NCI-H1417 treated with DMSO at 0.1 percent for 48 hours (cell line): ENCODE data around the gene RBMS3.
"Not testable (repeated sequence)": the region's sequence is repeated elsewhere in the genome, so short reads cannot be mapped to it uniquely, and the experiment has no call there.

Source experiments
- DNase-seq: peaks from one replicate; lab custom pipeline; 2025; lab: John Stamatoyannopoulos, UW

Gene RBMS3

DNA sequence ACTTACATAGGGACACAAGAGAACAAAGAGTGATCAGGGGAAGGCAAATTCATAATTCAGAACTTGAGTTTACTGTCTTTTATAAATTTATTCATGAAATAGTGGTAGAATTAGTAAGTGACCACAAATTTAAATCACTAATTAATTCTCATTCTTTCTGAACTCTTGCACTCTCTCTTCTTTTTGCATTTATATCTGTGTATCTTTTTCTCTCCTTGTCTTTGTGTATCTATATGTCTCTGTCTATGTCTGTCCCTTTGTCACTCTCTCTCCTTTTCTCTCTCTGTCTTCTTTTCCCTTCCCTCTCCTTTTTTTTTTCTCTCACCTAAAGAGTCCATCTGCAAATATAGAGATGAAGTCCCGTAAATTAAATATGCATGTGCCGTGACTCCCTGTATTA lies 31.5 kb downstream of the RBMS3 start:
- no peak for DNase-seq

DNA sequence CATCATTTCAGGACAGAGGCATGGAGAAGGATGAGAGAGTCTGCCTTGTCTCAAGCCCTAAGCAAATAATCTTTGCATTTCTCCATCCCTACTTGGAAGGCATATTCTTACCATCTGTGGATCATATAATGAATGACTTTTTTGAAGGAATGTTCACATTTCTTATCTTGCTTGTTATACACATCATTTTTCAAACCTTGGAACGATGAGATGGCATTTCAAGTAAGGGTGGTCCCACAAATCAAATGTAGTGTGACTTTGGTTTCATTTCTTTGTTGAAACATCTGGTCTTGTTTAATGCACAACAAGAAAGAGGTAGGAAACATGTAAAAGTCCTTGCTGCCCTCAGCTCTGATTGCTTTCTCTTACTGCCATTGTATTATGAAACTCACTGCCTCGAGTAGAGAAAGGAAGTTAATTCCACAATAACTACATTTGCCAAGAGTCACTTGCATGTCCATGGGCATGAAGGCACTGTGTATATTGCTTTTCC lies 32.1 kb downstream of the RBMS3 start:
- no peak for DNase-seq

- no peak for DNase-seq
Measured at GRCh38 chr3:29313981-29314726, 33.3 kb downstream of the RBMS3 start.

DNA sequence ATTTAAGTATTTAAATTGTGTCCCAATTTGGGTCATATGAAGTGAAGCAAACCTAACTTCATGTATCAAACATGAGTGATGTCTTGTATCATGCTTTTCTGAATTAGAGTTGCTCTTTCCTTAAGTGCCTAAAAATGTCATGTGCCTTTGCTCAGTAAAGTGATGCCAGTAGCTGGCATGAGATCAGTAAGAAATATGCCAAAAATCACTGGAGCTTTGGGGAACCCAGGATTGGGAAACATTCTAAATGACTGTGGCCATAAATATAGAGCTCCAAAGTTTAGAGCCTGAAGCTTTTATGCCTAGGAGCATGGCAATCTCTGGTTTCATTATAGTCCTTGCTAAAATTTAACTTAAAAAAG lies 33.8 kb downstream of the RBMS3 start:
- DNase-seq, result no peak

DNA sequence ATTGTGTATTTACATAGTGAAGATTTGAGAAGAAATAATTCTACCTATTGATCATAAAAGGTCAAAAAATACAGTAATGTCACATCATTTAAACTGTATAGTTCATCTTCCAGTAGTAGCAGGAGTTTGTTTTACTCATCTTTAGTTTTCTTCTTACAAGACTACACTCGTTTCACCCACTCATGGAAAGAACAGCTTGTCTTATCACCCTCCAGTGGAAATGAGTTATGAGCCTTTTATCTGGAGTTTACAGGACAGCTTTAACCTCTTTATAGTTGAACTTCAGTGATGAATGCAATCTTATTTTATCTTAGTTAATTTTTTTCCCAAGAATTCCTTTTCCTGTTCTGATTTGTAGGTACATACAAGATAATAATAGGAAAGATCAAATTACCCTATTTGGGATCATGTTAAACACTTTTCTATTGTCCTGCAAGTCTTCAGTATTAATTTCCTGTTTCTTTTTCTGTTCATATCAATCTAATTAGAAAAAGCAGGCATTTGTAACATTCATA lies 36.8 kb downstream of the RBMS3 start:
- no peak for DNase-seq

DNA sequence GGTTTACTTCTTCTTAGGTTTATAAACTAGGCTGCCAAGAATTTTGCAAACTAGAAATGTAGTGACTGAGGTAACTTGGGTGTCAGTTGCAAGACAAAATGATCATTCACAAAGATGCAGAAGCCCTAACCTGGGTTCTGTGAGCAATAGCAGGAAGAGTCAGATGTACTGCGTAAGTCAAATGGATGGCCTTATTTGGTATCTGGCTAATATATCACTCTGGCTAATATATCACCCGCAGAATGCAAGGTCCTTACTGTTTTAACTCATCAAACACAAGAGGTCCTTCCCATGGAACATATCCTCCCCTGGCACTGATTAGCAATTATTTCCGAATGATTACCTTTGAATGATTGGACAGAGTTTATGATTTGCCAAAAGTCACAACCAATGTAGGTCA lies 37.4 kb downstream of the RBMS3 start:
- no peak for DNase-seq

GRCh38 chr3:29319262-29319661 lies 38.4 kb downstream of the RBMS3 start:
- DNase-seq, result no peak

DNA sequence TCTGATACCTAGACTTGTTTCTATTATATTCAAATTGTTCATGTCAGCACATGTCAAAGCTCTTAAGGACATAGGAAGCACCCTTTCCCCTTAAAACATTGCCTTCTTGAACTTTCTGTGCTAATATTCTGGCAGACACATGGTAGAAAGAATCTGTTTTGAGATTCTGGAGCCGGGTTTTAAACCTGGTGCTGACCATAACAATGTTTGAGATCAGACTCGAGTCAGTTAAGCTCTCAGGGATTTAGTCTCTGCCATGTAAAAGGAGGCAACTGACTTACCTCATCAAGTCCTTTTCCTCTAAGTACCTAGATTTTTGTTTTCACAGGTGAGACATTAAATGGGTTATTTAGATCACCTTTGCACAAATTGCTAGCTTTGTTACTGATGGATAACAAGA lies 38.9 kb downstream of the RBMS3 start:
- DNase-seq, result no peak

DNA sequence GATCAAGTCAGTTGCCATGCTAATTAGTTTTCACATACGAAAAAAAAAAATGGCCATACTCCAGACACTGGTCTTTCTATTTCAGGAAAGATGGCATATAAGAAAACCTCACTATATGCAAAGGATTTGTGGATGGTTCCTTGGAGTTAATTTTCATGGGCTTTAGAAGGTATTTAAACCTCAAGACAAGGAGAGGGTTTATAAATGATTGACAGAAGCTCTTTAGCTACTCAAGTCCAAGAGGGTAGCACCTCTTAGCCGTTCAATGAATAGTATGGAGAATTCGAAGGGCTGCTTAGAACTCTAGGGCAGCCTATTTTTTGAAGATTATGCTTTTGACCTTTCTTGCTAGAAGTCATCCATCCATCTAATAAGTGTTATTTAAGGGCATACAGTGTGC lies 41.7 kb downstream of the RBMS3 start:
- no peak for DNase-seq

GRCh38 chr3:29324180-29324651 lies 43.3 kb downstream of the RBMS3 start:
- no peak for DNase-seq

- not testable (repeated sequence) for DNase-seq
Measured at GRCh38 chr3:29326540-29326939, 45.7 kb downstream of the RBMS3 start.

DNA sequence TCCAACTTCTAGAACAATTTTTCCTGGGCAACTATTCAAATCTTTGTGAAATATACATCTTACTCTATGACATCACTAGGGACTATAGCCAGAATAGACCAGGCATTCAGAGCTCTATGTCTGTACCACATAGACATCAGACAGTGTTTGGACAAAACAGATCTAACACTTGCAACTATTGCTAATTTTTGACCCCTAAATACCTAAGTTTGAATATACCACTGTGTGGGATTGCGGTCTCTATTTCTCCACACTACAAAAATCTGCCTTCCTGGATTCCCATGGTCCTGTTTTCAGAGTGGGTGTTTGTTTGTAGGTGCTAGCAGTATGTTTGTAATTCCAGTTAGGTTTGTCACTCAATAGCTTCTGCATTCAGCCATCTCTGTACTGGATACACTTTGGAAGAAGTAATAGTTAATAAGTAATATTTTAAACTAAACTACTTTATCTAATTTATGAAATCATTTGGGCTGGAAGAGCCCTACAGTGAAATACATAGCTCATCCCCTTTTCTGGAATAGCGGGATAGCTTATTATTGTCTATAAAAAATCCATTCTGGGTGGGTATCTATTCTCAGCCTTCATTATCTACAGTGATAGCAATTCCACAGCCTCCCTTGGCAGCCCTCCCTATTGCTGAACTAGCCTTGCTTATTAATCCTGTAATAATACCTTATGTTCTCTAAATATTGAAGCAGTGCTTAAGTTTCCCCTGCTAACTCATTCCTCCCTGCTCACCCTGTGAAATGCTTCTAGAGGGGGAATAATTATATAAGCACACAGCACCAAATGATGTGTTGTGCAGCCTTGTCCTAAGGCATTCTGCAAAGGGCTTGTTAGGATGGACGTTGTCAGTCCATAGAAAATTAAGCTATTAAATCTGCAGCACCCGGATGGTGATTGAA lies 49.4 kb downstream of the RBMS3 start:
- no peak for DNase-seq

- DNase-seq, result no peak
Measured at GRCh38 chr3:29331035-29331434, 50.2 kb downstream of the RBMS3 start.

GRCh38 chr3:29331456-29332194 lies 50.8 kb downstream of the RBMS3 start:
- no peak for DNase-seq

- no peak for DNase-seq
Measured at GRCh38 chr3:29332195-29332637, 51.3 kb downstream of the RBMS3 start.

DNA sequence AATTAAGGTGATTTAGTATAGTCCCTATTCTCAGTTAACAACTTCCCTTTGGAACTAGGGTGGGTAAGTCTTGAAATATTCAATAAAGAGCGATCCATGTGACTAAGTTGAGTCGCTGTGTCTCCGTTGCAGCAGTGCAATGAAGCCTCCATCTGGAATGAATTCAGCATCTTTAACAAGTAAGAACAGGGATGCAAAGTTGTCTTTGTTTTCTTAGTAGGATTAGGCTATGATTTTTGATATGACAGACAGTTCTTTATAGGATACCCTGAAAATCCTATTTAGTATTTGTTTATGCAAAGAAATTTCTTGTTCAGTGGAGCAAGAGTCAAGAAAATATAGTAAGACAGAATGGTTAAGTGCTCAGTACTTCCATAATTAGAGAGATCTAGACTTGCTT lies 52.7 kb downstream of the RBMS3 start:
- no peak for DNase-seq

DNA sequence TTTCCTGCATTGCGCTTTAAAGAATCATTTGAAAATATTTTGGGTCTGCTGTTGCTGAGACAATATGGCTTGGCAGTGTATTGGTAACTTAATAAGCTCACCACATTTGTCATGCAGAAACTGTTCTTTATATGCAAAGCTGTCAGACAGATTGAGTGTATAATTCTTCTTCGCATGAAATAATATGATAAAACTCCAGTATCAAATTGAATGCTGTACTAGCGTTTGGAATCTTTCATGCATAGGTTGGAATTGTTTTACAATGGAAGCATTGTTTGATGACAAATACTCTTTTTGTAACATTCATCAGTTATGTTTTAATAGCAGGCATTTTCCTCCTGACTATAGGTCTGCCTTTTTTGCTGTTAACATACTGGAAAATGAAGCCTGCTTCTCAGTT lies 53.8 kb downstream of the RBMS3 start:
- no peak for DNase-seq

GRCh38 chr3:29335438-29335837 lies 54.6 kb downstream of the RBMS3 start:
- no peak for DNase-seq

DNA sequence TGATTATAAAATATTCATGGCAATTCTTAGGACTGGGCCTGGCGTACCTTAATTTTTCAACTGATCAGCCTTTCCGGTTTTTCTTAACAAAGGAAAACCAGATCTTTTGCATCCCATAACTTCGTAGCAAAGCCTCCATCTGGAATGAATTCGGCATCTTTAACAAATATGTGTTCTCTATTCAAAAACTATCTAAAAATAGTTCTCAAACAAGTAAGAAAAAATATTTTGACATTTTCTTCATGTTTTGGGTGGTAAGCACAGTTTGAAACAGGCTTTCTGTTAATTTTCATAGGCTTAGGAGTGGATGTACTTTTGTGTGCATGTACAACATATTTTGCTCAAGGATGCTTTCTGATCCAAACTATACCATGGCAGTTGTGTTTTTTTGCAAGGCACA lies 55.1 kb downstream of the RBMS3 start:
- no peak for DNase-seq

DNA sequence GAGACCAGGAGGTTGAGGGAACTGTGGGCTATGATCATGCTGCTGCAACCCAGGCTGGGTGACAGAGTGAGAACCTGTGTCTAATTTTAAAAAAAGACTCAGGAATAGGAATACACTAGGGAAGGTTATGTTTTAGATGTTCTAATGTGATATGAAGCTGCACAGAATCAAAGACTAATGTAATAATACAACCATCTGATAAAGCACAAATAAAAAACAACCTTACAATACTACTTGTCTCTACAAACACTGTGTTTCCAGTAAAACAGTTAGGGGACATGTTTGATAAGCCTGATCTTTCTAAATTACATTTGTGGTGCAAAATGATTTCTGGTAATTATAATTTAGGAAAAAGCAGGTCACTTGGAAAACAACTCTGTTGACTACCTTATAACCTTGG lies 56.7 kb downstream of the RBMS3 start:
- DNase-seq, result no peak

DNA sequence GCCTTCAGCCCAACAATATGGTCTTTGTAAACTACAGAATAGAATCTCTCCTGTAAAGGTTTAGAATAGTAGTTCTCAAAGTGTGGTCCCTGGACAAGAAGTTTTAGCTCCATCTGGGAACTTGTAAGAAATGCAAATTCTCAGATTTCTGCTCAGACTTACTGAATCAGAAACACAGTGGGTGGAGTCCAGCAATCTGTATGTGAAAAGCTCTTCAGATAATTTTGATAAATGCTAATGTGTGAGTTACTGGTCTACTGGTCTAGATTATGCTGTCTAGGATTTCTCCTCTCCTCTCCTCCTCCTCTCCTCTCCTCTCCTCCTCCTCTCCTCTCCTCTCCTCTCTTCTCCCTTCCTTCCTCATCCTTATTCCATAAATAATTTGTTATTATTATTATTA lies 57.5 kb downstream of the RBMS3 start:
- DNase-seq, result no peak
